ENCODE measurements around the gene CHMP1A.
"Not testable (repeated sequence)": the region's sequence is repeated elsewhere in the genome, so short reads cannot be mapped to it uniquely, and the experiment has no call there.

Gene CHMP1A

GRCh38 chr16:89691231-89691985, 33.9 kb upstream of the CHMP1A start:
- DNase-seq, result no peak

- no peak for DNase-seq
Observed at GRCh38 chr16:89690392-89690901, 32.9 kb upstream of the CHMP1A start.

GRCh38 chr16:89689621-89690020, 32.1 kb upstream of the CHMP1A start:
- not testable (repeated sequence) for DNase-seq

- DNase-seq, result no peak
Observed at GRCh38 chr16:89689142-89689541, 31.6 kb upstream of the CHMP1A start.

GRCh38 chr16:89688395-89688794, 30.9 kb upstream of the CHMP1A start:
- DNase-seq, result no peak

- peak; percentile 8 for DNase-seq
Observed at GRCh38 chr16:89687092-89687940, 29.8 kb upstream of the CHMP1A start.

GRCh38 chr16:89686520-89687091, 29.1 kb upstream of the CHMP1A start, which contains the start of gene CDK10:
CDK10 (plus strand) TSS chr16:89686689; CDS start chr16:89686711, 22 bp downstream.
- peak; percentile 72 for DNase-seq

GRCh38 chr16:89685916-89686315, 28.4 kb upstream of the CHMP1A start:
- DNase-seq, result no peak

GRCh38 chr16:89678258-89678657, 20.8 kb upstream of the CHMP1A start:
- no peak for DNase-seq

- DNase-seq, result no peak
Observed at GRCh38 chr16:89672177-89672941, 14.9 kb upstream of the CHMP1A start.

GRCh38 chr16:89671565-89671964, 14.1 kb upstream of the CHMP1A start:
- not testable (repeated sequence) for DNase-seq

GRCh38 chr16:89670496-89671431, 13.3 kb upstream of the CHMP1A start:
- no peak for DNase-seq

- no peak for DNase-seq
Observed at GRCh38 chr16:89669755-89670154, 12.2 kb upstream of the CHMP1A start.

- DNase-seq, result no peak
Observed at GRCh38 chr16:89668790-89669158, 11.3 kb upstream of the CHMP1A start.

- no peak for DNase-seq
Observed at GRCh38 chr16:89667633-89668032, 10.1 kb upstream of the CHMP1A start.

- not testable (repeated sequence) for DNase-seq
Observed at GRCh38 chr16:89667000-89667399, 9.5 kb upstream of the CHMP1A start.

GRCh38 chr16:89664238-89664637, 6.7 kb upstream of the CHMP1A start:
- not testable (repeated sequence) for DNase-seq

- no peak for DNase-seq
Observed at GRCh38 chr16:89661215-89661614, 3.7 kb upstream of the CHMP1A start.

GRCh38 chr16:89660146-89660545, 2.6 kb upstream of the CHMP1A start:
- no peak for DNase-seq

- no peak for DNase-seq
Observed at GRCh38 chr16:89658221-89658879, 842 bp upstream of the CHMP1A start.

Measured in NCI-H526 treated with DMSO at 0.1 percent for 48 hours (cell line).